HG03521 (cell line): Measurements from ENCODE around the gene DDX59.

Source experiments
- ATAC-seq: cut with Tn5 transposase; IDR thresholded peaks from one replicate; pipeline ENCODE4 v1.9.1; 2021; ENCODE audit warnings: mild to moderate bottlenecking, moderate library complexity; ENCODE audit not compliant: unreplicated experiment

DDX59 gene

DNA sequence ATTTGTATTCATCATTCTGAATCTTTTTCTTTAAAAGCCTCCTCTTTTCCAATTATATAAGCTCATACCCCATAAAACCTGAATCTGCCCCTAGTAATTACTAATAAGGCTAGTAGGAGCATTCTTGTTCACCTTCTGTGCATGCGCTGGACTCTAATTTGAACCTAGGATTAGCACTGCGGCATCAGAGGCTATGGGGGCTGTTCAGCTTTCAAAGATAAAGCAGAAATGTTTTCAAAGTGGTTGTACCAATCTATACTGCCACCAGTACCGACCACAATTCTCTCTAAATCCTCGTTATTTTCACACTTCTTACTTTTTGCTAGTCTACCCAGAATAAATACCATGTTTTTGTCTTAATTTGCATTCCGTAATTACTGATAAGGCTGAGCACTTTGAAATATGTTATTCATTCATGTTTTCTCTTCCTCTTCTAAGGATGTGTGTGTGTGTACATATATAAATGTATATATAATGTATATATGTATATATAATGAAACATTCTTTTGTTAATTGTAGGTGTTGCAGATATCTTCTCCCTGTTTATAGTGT is 1.6 kb upstream of the DDX59 start:
- no peak for ATAC-seq

GRCh38 chr1:200670242-200671118 is 773 bp upstream of the DDX59 start:
- no peak for ATAC-seq

DNA sequence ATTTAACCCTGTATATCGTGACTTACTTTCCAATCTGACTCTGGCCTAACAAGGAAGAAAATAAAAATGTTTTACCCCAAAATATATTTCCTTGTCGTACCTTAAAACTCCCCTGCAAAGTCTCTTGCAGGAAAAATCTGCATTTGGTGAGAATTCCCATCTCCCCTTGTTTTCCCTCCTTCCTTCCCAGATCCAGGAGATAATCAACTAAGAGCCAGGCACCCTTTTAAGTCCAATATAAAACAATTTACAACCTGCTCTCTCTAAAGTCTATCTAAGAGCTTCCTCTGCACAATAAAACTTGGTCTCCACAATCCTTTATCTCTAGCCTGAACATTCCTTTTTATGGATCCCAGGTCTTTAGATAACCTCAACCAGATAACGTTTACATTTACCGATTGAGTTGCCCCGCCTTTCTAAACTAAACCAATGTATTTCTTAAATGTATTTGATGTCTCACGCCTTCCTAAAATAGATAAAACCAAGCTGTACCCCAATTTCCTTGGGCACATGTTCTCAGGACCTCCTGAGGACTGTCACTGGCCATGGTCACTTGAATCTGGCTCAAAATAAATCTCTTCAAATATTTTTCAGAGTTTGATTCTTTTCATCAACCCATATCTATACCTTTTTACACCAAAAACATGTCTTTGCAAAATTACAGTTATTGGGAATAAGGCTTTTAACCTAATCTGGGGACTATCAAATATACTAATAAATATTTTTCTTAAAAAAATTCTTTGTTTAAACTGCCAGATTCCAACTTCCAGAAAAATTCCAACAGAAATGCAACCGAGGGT is 993 bp downstream of the DDX59 start:
- no peak for ATAC-seq

DNA sequence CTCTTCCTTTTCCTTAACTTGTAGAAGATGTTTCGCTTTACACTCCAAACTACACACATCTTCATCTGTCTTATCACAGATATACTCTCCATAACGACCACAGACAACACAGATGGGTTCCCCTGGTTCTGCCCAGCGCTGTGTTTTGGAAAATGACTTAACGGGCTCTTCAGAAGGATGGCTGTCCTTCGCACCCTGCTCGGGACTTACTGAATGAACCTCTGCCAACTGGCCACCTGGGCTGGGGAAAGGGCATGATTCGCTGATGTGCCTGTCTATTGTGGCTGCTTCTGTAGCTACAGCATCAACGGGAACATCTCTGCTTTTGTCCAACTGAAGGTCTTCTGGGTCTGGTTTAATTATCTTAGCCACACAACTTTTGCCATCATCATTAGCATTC is 3.4 kb downstream of the DDX59 start:
- no peak for ATAC-seq

DNA sequence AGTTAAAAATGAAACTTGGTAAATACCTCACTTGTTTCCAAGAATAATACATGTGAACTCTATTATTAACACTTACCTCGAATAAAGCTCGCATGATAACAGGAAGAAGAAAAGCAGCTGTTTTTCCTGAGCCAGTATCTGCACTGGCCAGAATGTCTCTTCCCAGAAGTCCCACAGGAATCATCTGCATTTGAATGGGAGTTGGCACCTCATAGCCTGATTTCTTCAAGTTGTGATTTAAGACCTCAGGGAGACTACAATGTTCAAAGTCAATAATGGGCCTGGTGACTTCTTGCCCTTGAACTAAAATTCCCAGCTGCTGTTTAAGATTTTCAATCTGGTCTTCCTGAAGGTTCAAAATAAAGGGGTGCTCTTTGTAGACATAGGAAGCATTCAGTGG is 3.8 kb downstream of the DDX59 start:
- ATAC-seq, result no peak

GRCh38 chr1:200660719-200661118 is 9.0 kb downstream of the DDX59 start:
- no peak for ATAC-seq

DNA sequence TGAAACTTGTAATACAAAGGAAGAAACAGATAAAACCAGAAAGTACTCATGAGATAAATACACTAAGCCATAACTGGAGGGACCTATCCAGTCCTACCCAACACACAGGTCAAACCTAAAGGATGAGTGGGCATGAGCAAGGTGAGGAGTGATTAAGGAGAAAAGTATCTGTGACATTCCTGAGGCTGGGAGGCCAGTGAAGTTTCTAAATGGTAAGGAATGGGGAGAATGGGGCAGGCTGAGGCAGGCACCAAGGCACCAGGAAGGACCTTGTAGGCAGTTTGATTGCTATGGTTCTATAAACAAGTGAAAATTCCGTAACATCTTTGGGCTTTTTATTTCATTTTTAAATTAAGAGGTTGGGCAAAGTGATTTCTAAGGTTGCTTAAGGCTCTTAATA is 10.4 kb downstream of the DDX59 start:
- ATAC-seq, result no peak

- no peak for ATAC-seq
Observed at GRCh38 chr1:200658037-200658818, 11.5 kb downstream of the DDX59 start.

- ATAC-seq, result peak; percentile 86
Observed at GRCh38 chr1:200654660-200655059, 15.0 kb downstream of the DDX59 start.

- no peak for ATAC-seq
Observed at GRCh38 chr1:200653022-200653462, 16.7 kb downstream of the DDX59 start.

DNA sequence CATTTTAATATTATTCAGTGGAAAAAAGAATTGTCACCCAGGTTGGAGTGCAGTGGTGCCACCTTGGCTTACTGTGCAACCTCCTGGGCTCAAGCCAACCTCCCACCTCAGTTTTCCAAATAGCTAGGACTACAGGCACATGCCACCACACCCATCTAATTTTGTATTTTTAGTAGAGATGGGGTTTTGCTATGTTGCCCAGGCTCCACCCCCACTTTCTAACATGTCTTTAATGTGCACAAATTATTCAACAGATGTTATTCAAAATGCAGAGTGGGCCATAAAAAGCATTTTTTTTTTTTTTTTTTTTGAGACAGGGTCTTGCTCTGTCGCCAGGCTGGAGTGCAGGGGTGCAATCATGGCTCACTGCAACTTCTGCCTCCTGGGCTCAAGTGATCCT is 17.3 kb downstream of the DDX59 start:
- ATAC-seq, result no peak

- no peak for ATAC-seq
Observed at GRCh38 chr1:200646515-200646914, 23.2 kb downstream of the DDX59 start.

- ATAC-seq, result no peak
Observed at GRCh38 chr1:200644021-200644420, 25.7 kb downstream of the DDX59 start.

DNA sequence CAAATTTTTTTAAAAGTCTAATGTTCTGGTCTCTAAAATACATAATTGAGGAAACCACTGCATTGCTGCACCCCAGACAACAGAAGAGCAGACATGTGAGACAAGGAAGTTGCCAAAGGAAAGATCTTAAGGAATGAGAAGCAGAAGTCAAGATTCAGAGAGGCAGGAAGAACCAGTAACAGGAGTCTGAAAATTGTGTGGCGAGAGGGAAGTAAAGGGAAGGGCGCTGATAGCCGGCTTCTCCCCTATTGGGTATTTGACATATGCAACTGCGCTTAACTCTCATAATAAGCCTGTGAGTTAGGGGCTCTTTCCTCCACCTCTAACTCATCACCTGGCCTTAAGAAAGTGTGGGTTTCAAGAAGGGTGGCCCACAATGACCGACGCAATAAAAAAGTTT is 27.2 kb downstream of the DDX59 start:
- ATAC-seq, result no peak

DNA sequence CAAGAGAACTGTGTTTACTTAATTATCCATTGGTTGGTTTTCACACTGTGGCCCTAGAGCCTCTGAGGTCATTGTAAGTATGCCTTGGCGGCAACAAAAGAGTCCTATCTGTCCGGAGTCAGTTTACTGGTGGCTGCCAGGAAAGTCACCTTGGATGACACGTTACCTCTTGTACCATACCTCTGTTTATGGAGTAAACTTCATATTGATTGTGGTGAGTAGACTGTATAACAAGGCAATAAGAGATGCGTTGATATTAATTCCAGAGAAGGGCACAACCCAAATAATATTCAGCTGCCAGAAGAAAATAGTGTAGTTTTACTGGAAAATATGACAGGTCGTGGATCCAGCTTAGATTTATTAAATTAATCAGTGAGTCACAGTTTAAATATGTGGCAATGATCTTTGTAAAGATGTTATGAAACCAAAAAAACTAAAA is 28.7 kb downstream of the DDX59 start:
- ATAC-seq, result no peak

DNA sequence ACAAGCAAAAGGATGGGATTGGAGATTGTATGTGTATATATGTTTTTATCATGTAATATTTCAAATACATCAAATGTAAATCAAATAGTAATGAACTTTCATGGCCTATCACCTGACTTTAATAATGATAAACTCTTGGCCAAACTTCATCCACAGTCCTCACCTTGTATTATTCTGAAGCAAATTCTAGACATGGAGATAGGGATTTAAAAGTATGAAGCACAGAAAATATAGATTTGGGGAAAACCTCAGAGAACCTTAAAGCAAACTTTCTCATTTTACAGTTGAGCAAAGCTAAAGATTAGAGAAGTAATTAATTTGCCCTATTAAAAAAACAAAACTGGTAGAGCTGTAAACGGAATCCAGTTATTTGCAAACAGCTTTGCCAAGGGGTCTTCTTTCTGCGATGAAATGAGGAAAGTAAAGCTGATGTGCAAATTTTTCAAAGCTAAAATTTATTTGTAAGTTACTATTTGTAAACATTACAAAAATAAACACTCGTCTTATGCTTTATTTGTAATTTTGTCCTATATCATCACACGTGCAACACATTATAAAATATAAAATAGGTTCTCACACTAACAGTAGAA is 29.2 kb downstream of the DDX59 start:
- no peak for ATAC-seq

DNA sequence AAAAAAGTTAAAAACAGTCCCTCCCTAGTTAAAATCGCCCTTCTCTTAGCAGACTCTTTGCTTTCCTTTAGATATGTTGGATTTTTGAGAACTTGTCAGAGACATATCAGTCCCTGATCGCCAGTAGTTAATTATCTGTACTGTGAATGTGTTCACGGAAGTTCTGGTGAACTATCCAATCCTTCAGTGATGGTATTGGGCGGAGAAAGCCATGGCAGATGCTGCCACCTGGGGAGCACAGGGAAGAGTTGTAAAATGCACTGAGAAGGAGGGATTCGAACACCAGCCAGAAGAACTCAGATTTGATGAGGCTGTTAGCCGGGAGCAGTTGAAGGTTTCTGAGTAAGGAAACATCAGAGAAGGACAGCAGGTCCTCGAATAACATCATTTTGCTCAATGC is 31.6 kb downstream of the DDX59 start:
- ATAC-seq, result no peak

- ATAC-seq, result no peak
Observed at GRCh38 chr1:200636681-200637080, 33.0 kb downstream of the DDX59 start.

GRCh38 chr1:200634261-200635122 is 35.2 kb downstream of the DDX59 start:
- no peak for ATAC-seq

DNA sequence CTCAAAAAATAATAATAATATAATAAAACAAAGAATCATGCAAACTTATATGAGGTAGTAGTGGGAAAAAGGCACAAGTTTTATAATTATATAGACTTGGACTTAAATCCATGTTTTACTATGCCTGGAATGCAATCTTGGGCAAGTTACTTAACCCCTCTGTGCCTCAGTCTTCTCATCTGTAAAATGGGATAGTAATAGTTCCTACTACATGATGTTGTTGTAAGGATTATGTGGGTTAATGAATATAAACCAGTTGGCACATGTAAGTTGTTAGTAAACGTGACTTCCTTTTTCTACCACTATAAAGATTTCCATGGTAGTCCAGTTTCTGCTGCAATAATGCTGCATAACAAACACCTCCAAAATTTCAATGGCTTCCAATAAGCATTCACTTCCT is 38.3 kb downstream of the DDX59 start:
- no peak for ATAC-seq
